Peyer's patch (tissue), 4 donors: ENCODE results near the gene SH3YL1.

Source experiments
- CTCF ChIP-seq, 6 experiments: fragments of 450-650 bp in 4 of 6; fragments of 200-600 bp in 2 of 6; sonication (generic) in 1 of 6; IDR thresholded peaks; one replicate each; pipeline ENCODE4 v1.5.1; 2017 to 2019; ENCODE audit warnings: antibody characterized with exemption in 6 of 6, mild to moderate bottlenecking in 3 of 6, moderate library complexity in 1 of 6
- POLR2A ChIP-seq, 2 donors: fragments of 450-650 bp; IDR thresholded peaks; one replicate each; pipeline ENCODE4 v1.5.1; 2017; ENCODE audit warnings: antibody characterized with exemption in 2 of 2, mild to moderate bottlenecking in 2 of 2, moderate library complexity in 2 of 2

- TF ChIP-seq CTCF (IDR thresholded peaks at IDR 0.05) (no peak), POLR2A (IDR thresholded peaks at IDR 0.05) (no peak)
Measured at GRCh38 chr2:256094-256493, 7.7 kb downstream of the SH3YL1 start.
